Mesothelial cell of epicardium (in vitro differentiated cells): ENCODE measurements around the gene CABP4. TPM values are rescaled to one million over a fixed set of nuclear protein-coding genes. Genes with fewer than 3 reads are reported as not detected.

Experiments used
- DNase-seq, 2 experiments: peaks; one replicate each; pipeline ENCODE4 v3.0.0; 2021; ENCODE audit warnings: low spot score in 2 of 2; ENCODE audit not compliant: unreplicated experiment in 2 of 2
- H3K27ac Mint-ChIP-seq: 2 replicates; pipeline ENCODE4 v1.8.0; 2021; ENCODE audit warnings: mixed read lengths
- H3K27me3 Mint-ChIP-seq: 2 replicates; pipeline ENCODE4 v1.8.0; 2021; ENCODE audit warnings: low read depth, mixed read lengths
- H3K36me3 Mint-ChIP-seq: 2 replicates; pipeline ENCODE4 v1.8.0; 2021; ENCODE audit warnings: mixed read lengths
- H3K4me1 Mint-ChIP-seq: 2 replicates; pipeline ENCODE4 v1.8.0; 2021; ENCODE audit warnings: mixed read lengths
- H3K4me3 Mint-ChIP-seq: 2 replicates; pipeline ENCODE4 v1.8.0; 2021; ENCODE audit warnings: mild to moderate bottlenecking, moderate library complexity, mixed read lengths
- H3K9me3 Mint-ChIP-seq: 2 replicates; pipeline ENCODE4 v1.8.0; 2021; ENCODE audit warnings: mixed read lengths
- CTCF ChIP-seq: fragments of 200-600 bp; sonication (generic); IDR thresholded peaks from one replicate; pipeline ENCODE4 v1.5.0; 2021; ENCODE audit warnings: antibody characterized with exemption; ENCODE audit not compliant: unreplicated experiment
- total RNA-seq: library from RNA; stranded (reverse); gene quantifications from 3 replicates; pipeline ENCODE4 v1.2.1, GENCODE V29; 2021

The CABP4 gene
- total RNA-seq, 1 donor from 2014 or later, result 0.29 TPM

DNA sequence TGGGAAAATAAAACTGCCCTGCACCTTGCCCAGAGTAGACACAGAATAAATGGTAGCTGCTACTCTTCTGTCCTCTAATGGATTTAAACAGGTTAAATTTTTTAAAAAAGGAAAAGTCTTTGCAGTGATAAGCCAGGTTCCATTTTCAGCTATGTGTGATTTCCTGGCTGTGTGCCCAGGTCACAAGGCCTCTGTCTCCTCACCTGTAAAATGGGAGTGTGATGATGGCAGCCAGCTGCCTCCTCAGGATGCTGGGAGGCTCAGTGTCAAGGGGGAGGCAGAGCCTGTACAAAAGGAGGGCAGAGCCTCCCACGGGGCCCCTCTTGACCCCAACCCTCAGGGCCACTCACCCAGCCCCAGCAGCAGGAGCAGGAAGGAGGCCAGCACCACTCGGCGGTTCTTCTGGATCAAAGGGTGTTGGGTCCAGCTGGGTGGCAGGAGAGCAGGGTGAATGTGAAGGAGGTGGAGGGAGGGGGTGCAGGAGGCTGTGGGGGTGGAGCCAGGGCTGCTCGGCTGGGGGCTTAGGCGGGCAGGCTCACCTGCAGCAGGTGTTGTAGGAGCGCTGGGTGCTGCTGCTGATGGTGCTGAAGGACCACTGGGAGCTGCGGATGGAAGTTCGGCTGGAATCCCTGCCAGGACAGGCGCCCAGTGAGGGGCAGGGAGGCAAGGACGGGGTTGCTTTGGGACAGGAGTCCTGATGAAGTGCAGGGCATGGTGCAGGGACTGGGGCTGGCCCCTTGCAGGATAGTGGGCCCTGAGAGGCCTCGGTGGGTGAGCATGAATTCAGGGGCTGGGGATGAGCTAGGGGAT is 12.0 kb downstream of the CABP4 start:
- no peak for TF ChIP-seq CTCF
- H3K27ac Mint-ChIP-seq, result peak overlapping the region; percentile 90
- no peaks in the 10 kb centered on the region for H3K9me3 Mint-ChIP-seq
- H3K27me3 Mint-ChIP-seq, result no peaks in the 10 kb centered on the region
- no peaks in the 10 kb centered on the region for H3K36me3 Mint-ChIP-seq
- peak overlapping the region; percentile 87 for H3K4me3 Mint-ChIP-seq
- H3K4me1 Mint-ChIP-seq, result peaks cover 23% of the 10 kb centered on the region
- DNase-seq, result no peak

DNA sequence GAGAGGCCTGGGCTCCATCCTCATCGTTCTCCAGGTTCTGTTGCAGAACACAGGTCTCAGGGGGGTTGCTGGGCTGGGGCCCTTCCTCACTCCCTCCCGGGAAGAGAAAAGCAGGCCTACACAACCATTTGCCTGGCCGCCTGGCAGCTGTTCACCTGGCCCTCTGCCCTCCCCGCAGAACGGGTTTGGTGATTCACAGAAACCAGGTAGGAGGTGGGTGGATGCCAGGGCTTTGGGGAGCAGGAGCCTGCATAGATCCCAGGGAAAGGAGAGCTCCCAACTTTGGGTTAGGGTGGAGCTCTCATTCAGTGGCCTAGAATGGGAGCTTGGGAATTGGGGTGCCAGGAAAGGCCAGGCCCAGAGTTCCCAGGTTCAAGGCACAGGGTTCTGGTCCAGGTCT is 12.9 kb downstream of the CABP4 start:
- DNase-seq, result no peak
- H3K9me3 Mint-ChIP-seq, result no peaks in the 10 kb centered on the region

GRCh38 chr11:67468456-67468758 is 13.3 kb downstream of the CABP4 start:
- H3K27me3 Mint-ChIP-seq, result no peaks in the 10 kb centered on the region
- peak overlapping the region; percentile 90 for H3K27ac Mint-ChIP-seq
- H3K4me1 Mint-ChIP-seq, result peaks cover 23% of the 10 kb centered on the region
- peak overlapping the region; percentile 87 for H3K4me3 Mint-ChIP-seq
- H3K9me3 Mint-ChIP-seq, result no peaks in the 10 kb centered on the region
- H3K36me3 Mint-ChIP-seq, result no peaks in the 10 kb centered on the region
- TF ChIP-seq CTCF, result no peak
- DNase-seq, result no peak

More for the DNA sequence above, 12.9 kb downstream of the CABP4 start:
- no peak for TF ChIP-seq CTCF
- Mint-ChIP-seq H3K4me3 (peak overlapping the region; percentile 87), H3K27ac (peak overlapping the region; percentile 90), H3K27me3 (no peaks in the 10 kb centered on the region), H3K4me1 (peaks cover 23% of the 10 kb centered on the region), H3K36me3 (no peaks in the 10 kb centered on the region)

- Mint-ChIP-seq H3K27me3 (no peaks in the 10 kb centered on the region), H3K27ac (peak within 1 kb of the TSS; percentile 90), H3K36me3 (no peaks in the 10 kb centered on the region), H3K4me3 (peak within 1 kb of the TSS; percentile 87), H3K4me1 (peaks cover 23% of the 10 kb centered on the region), H3K9me3 (no peaks in the 10 kb centered on the region)
- DNase-seq, result peak; percentile 89 to 92
- no peak for TF ChIP-seq CTCF
Measured at GRCh38 chr11:67468759-67469507, 13.8 kb downstream of the CABP4 start, which contains the start of gene TMEM134. TMEM134 (minus strand) TSS chr11:67469251; CDS start chr11:67469192, 59 bp downstream.

GRCh38 chr11:67469508-67469811 is 14.3 kb downstream of the CABP4 start:
- Mint-ChIP-seq H3K4me1 (peaks cover 18% of the 10 kb centered on the region), H3K27me3 (no peaks in the 10 kb centered on the region), H3K4me3 (peak overlapping the region; percentile 87), H3K27ac (peak overlapping the region; percentile 89), H3K9me3 (no peaks in the 10 kb centered on the region), H3K36me3 (no peaks in the 10 kb centered on the region)
- no peak for DNase-seq
- no peak for TF ChIP-seq CTCF
